GM12878 (cell line): ENCODE measurements around the gene PDZRN4. TPM values are rescaled to one million over a fixed set of nuclear protein-coding genes. Genes with fewer than 3 reads are reported as not detected.

Experiments used
- ATAC-seq: fragments of 200-7000 bp; cut with Tn5 transposase; 3 replicates; pipeline ENCODE4 v1.9.1; 2020; ENCODE audit warnings: mild to moderate bottlenecking, moderate library complexity
- BruUV-seq: library from RNA; stranded (reverse); fragments of 400-500 nt; replicated peaks from 2 replicates; lab custom pipeline; 2021; lab: Mats Ljungman, UMichigan
- CTCF ChIA-PET: fragments of 300-600 bp; sonication (Branson Sonifier 250); formaldehyde crosslinking; extraction: SDS; loops from one replicate; lab custom pipeline; 2021; ENCODE audit warnings: inconsistent platforms; lab: Yijun Ruan, JAX
- POLR2A ChIA-PET: fragments of 350-600 bp; formaldehyde crosslinking; extraction: SDS; loops from one replicate; lab custom pipeline; 2021; ENCODE audit warnings: inconsistent platforms; lab: Charles Lee
- RAD21 ChIA-PET: fragments of 300-600 bp; sonication (Branson Sonifier 250); formaldehyde crosslinking; loops from one replicate; lab custom pipeline; 2023; ENCODE audit warnings: antibody characterized with exemption; ENCODE audit not compliant: unreplicated experiment; lab: Charles Lee
- SMC1A ChIA-PET: fragments of 300-600 bp; sonication (Branson Sonifier 250); formaldehyde crosslinking; loops from one replicate; lab custom pipeline; 2023; ENCODE audit not compliant: unreplicated experiment, uncharacterized antibody; lab: Charles Lee
- DNase-seq: peaks from one replicate; pipeline ENCODE4 v3.0.0-alpha.2; 2011; ENCODE audit warnings: low read depth, low spot score
- FAIRE-seq: peaks from 3 replicates; lab custom pipeline; 2011; peaks lifted over from hg19 to GRCh38; lab: Jason Lieb, UNC
- H2AFZ ChIP-seq: 2 replicates; pipeline ENCODE4 v1.6.0; 2011; ENCODE audit warnings: low read depth, low read length, control low read depth; ENCODE audit not compliant: control insufficient read depth
- H3K27ac ChIP-seq: 2 replicates; pipeline ENCODE4 v1.5.1; 2011; ENCODE audit warnings: control low read depth; ENCODE audit not compliant: control insufficient read depth, insufficient read depth
- H3K27me3 ChIP-seq, 2 experiments: replicated peaks in 1 of 2; 2 replicates each; pipeline versions ENCODE4 v1.6.0 to v1.6.1; 2011; ENCODE audit warnings: low read length in 1 of 2; ENCODE audit not compliant: control insufficient read depth in 2 of 2, insufficient read depth in 2 of 2
- H3K36me3 ChIP-seq, 2 experiments: 2 replicates each; pipeline ENCODE4 v1.5.1; 2011; ENCODE audit warnings: low read length in 1 of 2; ENCODE audit not compliant: control insufficient read depth in 2 of 2, insufficient read depth in 2 of 2
- H3K4me1 ChIP-seq: 2 replicates; pipeline ENCODE4 v1.6.1; 2011; ENCODE audit warnings: mild to moderate bottlenecking, low read length, moderate library complexity, mixed read lengths; ENCODE audit not compliant: control insufficient read depth, insufficient read depth
- H3K4me2 ChIP-seq: 2 replicates; pipeline ENCODE4 v1.6.0; 2011; ENCODE audit warnings: control low read depth; ENCODE audit not compliant: control insufficient read depth, insufficient read depth
- H3K4me3 ChIP-seq: fragments of 200-600 bp; sonication (generic); 2 replicates; pipeline ENCODE4 v1.5.1; 2016
- H3K79me2 ChIP-seq: 2 replicates; pipeline ENCODE4 v1.6.0; 2011; ENCODE audit warnings: low read length; ENCODE audit not compliant: control insufficient read depth, insufficient read depth
- H3K9ac ChIP-seq: 2 replicates; pipeline ENCODE4 v1.8.0; 2011; ENCODE audit warnings: low read length, control low read depth, mixed read lengths; ENCODE audit not compliant: control insufficient read depth, insufficient read depth
- H3K9me3 ChIP-seq: replicated peaks from 3 replicates; pipeline ENCODE4 v1.5.1; 2011; ENCODE audit warnings: mild to moderate bottlenecking, low read length; ENCODE audit not compliant: control insufficient read depth, insufficient read depth
- H4K20me1 ChIP-seq: 2 replicates; pipeline ENCODE4 v1.6.0; 2011; ENCODE audit not compliant: control insufficient read depth, insufficient read depth
- ATF2 ChIP-seq: IDR thresholded peaks from 2 replicates; pipeline ENCODE4 v1.6.1; 2012; ENCODE audit warnings: low read length, inconsistent platforms
- BMI1 ChIP-seq: fragments of 450-650 bp; IDR thresholded peaks from 2 replicates; pipeline ENCODE4 v1.6.1; 2016; ENCODE audit warnings: mild to moderate bottlenecking, moderate library complexity, borderline replicate concordance
- CTCF ChIP-seq, 3 experiments: IDR thresholded peaks in 2 of 3; conservative IDR thresholded peaks in 1 of 3; 2 replicates each; pipeline ENCODE4 v1.5.1; 2011; ENCODE audit warnings: low read depth in 3 of 3, low read length in 3 of 3, mild to moderate bottlenecking in 3 of 3, control low read depth in 2 of 3, moderate library complexity in 2 of 3, inconsistent platforms in 1 of 3, mixed read lengths in 1 of 3; ENCODE audit not compliant: control insufficient read depth in 2 of 3, insufficient read depth in 1 of 3; ENCODE audit errors: extremely low read depth in 1 of 3
- FOXK2 ChIP-seq: fragments of 450-650 bp; IDR thresholded peaks from 2 replicates; pipeline ENCODE4 v1.6.1; 2017; ENCODE audit warnings: mild to moderate bottlenecking, moderate library complexity
- GATAD2B ChIP-seq: fragments of 450-650 bp; conservative IDR thresholded peaks from 2 replicates; pipeline ENCODE4 v1.6.1; 2017; ENCODE audit warnings: low read depth, mild to moderate bottlenecking, moderate library complexity
- IKZF1 ChIP-seq: fragments of 450-650 bp; conservative IDR thresholded peaks from 2 replicates; pipeline ENCODE4 v1.6.1; 2017; ENCODE audit warnings: antibody characterized with exemption, mild to moderate bottlenecking
- MEF2B ChIP-seq: fragments of 450-650 bp; IDR thresholded peaks from 2 replicates; pipeline ENCODE4 v1.6.1; 2018; ENCODE audit warnings: mild to moderate bottlenecking, moderate library complexity; ENCODE audit not compliant: partially characterized antibody, poor library complexity, severe bottlenecking
- PAX5 ChIP-seq: IDR thresholded peaks from 2 replicates; pipeline ENCODE4 v1.6.1; 2011; ENCODE audit warnings: low read depth, low read length, borderline replicate concordance
- PBX3 ChIP-seq: IDR thresholded peaks from 2 replicates; pipeline ENCODE4 v1.6.1; 2011; ENCODE audit warnings: mild to moderate bottlenecking, low read depth, low read length, moderate library complexity; ENCODE audit not compliant: insufficient replicate concordance
- RAD51 ChIP-seq: fragments of 450-650 bp; IDR thresholded peaks from 2 replicates; pipeline ENCODE4 v1.6.1; 2016; ENCODE audit warnings: moderate library complexity, mild to moderate bottlenecking, inconsistent platforms
- RB1 ChIP-seq: fragments of 450-650 bp; formaldehyde crosslinking; IDR thresholded peaks from 2 replicates; pipeline ENCODE4 v1.6.1; 2017; ENCODE audit warnings: mild to moderate bottlenecking, borderline replicate concordance
- RFX5 ChIP-seq: IDR thresholded peaks from 2 replicates; pipeline ENCODE4 v1.6.1; 2011; ENCODE audit warnings: low read depth, low read length, improper control_type of control experiment
- SPI1 ChIP-seq: IDR thresholded peaks from 2 replicates; pipeline ENCODE4 v1.6.1; 2011; ENCODE audit warnings: low read depth, mild to moderate bottlenecking, low read length, moderate library complexity, borderline replicate concordance; ENCODE audit not compliant: insufficient read depth
- STAT1 ChIP-seq: fragments of 450-650 bp; conservative IDR thresholded peaks from 2 replicates; pipeline ENCODE4 v1.6.1; 2014; ENCODE audit warnings: antibody characterized with exemption, mild to moderate bottlenecking
- STAT3 ChIP-seq: IDR thresholded peaks from 2 replicates; pipeline ENCODE4 v1.6.1; 2011; ENCODE audit warnings: low read depth, low read length, improper control_type of control experiment
- SUZ12 ChIP-seq: fragments of 200-600 bp; sonication (generic); IDR thresholded peaks from one replicate; pipeline ENCODE4 v1.6.1; 2018; ENCODE audit warnings: antibody characterized with exemption, mild to moderate bottlenecking; ENCODE audit not compliant: unreplicated experiment
- ZNF24 ChIP-seq: fragments of 450-650 bp; IDR thresholded peaks from 2 replicates; pipeline ENCODE4 v1.6.1; 2017; ENCODE audit warnings: antibody characterized with exemption, mild to moderate bottlenecking
- WGBS: methylation state at CpG from one replicate; pipeline ENCODE4 v1.1.6; 2016; ENCODE audit warnings: low lambda C conversion rate; ENCODE audit not compliant: insufficient replicate concordance, insufficient coverage; ENCODE audit errors: missing lambda C conversion rate; 5-methylcytosine and 5-hydroxymethylcytosine counted together
- in situ Hi-C: fragments of 300-500 bp; cut with MboI; formaldehyde crosslinking; loops from 9 replicates; pipeline ENCODE4 v1.14.3; 2018; ENCODE audit warnings: mixed read lengths
- intact Hi-C: fragments of 100-400 bp; cut with micrococcal nuclease; formaldehyde crosslinking; loops from one replicate; pipeline ENCODE4 v1.14.2; 2022; ENCODE audit not compliant: unreplicated experiment
- polyA plus RNA-seq, 11 experiments: library from polyadenylated mRNA; depleted of rRNA in 4 of 11; unstranded in 6 of 11; stranded (reverse) in 5 of 11; fragments of >200 nt; fragmentation: Nextera tagmentation in 4 of 11; fragmentation: Illumina TruSeq in 1 of 11; extraction: Ambion mirVana in 4 of 11; extraction: Trizol in 1 of 11; gene quantifications; 1 replicate in 1 of 11; 2 replicates in 10 of 11; pipeline versions ENCODE4 v1.2.1 to v1.2.3, GENCODE V29; 2011 to 2016; ENCODE audit warnings: inconsistent platforms in 2 of 11, missing spikeins in 2 of 11, low read depth in 1 of 11
- total RNA-seq, 4 experiments: library from RNA; depleted of rRNA in 3 of 4; stranded (reverse); fragments of >200 nt in 3 of 4; fragmentation: Illumina TruSeq in 1 of 4; extraction: Trizol in 1 of 4; gene quantifications; 2 replicates each; pipeline versions ENCODE4 v1.2.1 to v1.2.3, GENCODE V29; 2013 to 2021
- TF ChIP-seq, protein P1 (sequence below): fragments of 450-650 bp; IDR thresholded peaks from 2 replicates; pipeline ENCODE4 v1.6.1; 2014; ENCODE audit warnings: mild to moderate bottlenecking

PDZRN4 gene
- total and polyA plus RNA-seq, 10 of the 15 experiments (the other 5 are each of a cell fraction or from before 2014, with no cell fraction given): 0.03 TPM; not detected in 9

DNA sequence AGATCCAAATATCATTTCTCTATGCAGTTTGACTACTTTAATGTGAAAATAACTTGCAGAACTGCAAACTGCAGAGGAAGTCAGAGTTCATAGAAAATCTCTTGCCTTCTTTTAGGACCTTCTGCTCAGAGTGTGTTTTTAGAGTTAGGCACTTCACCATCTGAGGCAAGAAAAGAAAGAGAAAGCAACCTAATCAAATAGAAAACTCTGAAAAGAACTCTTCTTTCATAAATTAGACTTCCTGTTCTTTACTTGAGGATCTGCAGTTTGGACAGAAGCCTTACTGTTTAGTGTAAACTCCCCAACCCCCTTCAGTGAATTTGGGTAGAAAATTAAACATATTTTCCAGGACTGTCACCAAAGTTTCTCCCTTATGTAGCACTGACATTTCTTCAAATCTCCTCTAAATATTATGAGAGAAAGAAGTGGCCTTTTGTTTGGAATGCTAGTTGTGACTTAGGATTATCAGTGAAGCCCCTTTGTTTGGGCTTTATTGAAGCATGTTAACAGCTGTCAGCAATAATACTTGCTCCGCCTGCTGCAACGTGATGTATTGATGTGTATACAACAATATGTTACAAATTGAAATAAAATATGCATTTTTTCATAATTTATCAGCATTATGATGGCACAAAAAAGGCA, 99.5 kb downstream of the PDZRN4 start:
- no peak for DNase-seq
- no peaks in the 10 kb centered on the region for H3K79me2 ChIP-seq
- no peaks in the 10 kb centered on the region for H4K20me1 ChIP-seq
- BruUV-seq: no TSS peak
- no peaks in the 10 kb centered on the region for H3K4me1 ChIP-seq
- no peak overlapping the region for H3K9ac ChIP-seq
- H3K4me2 ChIP-seq: no peak overlapping the region
- FAIRE-seq: no peak
- H3K36me3 ChIP-seq: no peaks in the 10 kb centered on the region
- no peaks in the 10 kb centered on the region for H3K9me3 ChIP-seq
- WGBS: 3% methylated on average over 2 of the region's 2 CpGs
- no peak overlapping the region for H3K27ac ChIP-seq
- H3K27me3 ChIP-seq: no peaks in the 10 kb centered on the region
- H2AFZ ChIP-seq: no peak overlapping the region
- ChIA-PET RAD21 (interaction anchor here (1.0 to 1.5 kb wide), 3 partner anchors 13 to 1044 kb away, joined by 3 to 4 read pairs (median 3); no protein-coding TSS in a partner anchor), POLR2A (no interaction called here), CTCF (interaction anchor here (0.9 to 1.7 kb wide), 3 partner anchors 10 to 815 kb away, joined by 3 to 6 read pairs (median 3); no protein-coding TSS in a partner anchor), SMC1A (interaction anchor here (1.0 to 1.8 kb wide), 5 partner anchors 9 to 1084 kb away, joined by 3 to 7 read pairs (median 5); no protein-coding TSS in a partner anchor)
- H3K4me3 ChIP-seq: no peak overlapping the region
- in situ Hi-C loops: no loop called here
- TF ChIP-seq MEF2B (no peak), PAX5 (no peak), RAD51 (no peak), BMI1 (no peak), GATAD2B (no peak), STAT1 (no peak), RFX5 (no peak), SPI1 (no peak), RB1 (no peak), ZNF24 (no peak), PBX3 (no peak), CTCF (IDR thresholded peaks at IDR 0.05 in 2 of 3, conservative IDR thresholded peaks at IDR 0.05 in 1 of 3; ENCODE audit: control insufficient read depth in 2 of 3, extremely low read depth in 1 of 3, insufficient read depth in 1 of 3, low read depth in 3 of 3, low read length in 3 of 3) (no peak), FOXK2 (no peak), ATF2 (no peak), IKZF1 (no peak), SUZ12 (no peak), STAT3 (no peak)
- TF ChIP-seq, protein P1, sequence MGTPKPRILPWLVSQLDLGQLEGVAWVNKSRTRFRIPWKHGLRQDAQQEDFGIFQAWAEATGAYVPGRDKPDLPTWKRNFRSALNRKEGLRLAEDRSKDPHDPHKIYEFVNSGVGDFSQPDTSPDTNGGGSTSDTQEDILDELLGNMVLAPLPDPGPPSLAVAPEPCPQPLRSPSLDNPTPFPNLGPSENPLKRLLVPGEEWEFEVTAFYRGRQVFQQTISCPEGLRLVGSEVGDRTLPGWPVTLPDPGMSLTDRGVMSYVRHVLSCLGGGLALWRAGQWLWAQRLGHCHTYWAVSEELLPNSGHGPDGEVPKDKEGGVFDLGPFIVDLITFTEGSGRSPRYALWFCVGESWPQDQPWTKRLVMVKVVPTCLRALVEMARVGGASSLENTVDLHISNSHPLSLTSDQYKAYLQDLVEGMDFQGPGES: no peak
- no peak for ATAC-seq
- intact Hi-C loops: no loop called here
